ENCODE results near the gene SLC29A2.

SLC29A2 gene

GRCh38 chr11:66317723-66318599, 53.6 kb downstream of the SLC29A2 start:
- DNase-seq (ENCODE audit: low read depth in 2 of 2): no peak

GRCh38 chr11:66317322-66317722, 54.2 kb downstream of the SLC29A2 start:
- no peak for DNase-seq (ENCODE audit: low read depth in 2 of 2)

- no peak for DNase-seq (ENCODE audit: low read depth in 2 of 2)
Measured at GRCh38 chr11:66316849-66317251, 54.7 kb downstream of the SLC29A2 start, which contains the start of gene CD248. TSS of gene CD248 (minus strand) at chr11:66317044. CDS start at chr11:66317027, 17 bp downstream.

- no peak for DNase-seq (ENCODE audit: low read depth in 2 of 2)
Measured at GRCh38 chr11:66315921-66316811, 55.4 kb downstream of the SLC29A2 start.

- DNase-seq (ENCODE audit: low read depth in 2 of 2): no peak
Measured at GRCh38 chr11:66315498-66315885, 56.1 kb downstream of the SLC29A2 start.

GRCh38 chr11:66314561-66315497, 56.7 kb downstream of the SLC29A2 start:
- no peak for DNase-seq (ENCODE audit: low read depth in 2 of 2)

GRCh38 chr11:66314186-66314501, 57.4 kb downstream of the SLC29A2 start:
- DNase-seq (ENCODE audit: low read depth in 2 of 2): no peak

- DNase-seq (ENCODE audit: low read depth in 2 of 2): no peak
Measured at GRCh38 chr11:66313321-66314185, 58.0 kb downstream of the SLC29A2 start.

GRCh38 chr11:66312549-66313320, 58.8 kb downstream of the SLC29A2 start:
- peak; percentile 90 to 99 for DNase-seq (ENCODE audit: low read depth in 2 of 2)

Measured in stimulated activated CD4-positive, alpha-beta T cell treated with anti-CD3 and anti-CD28 coated beads, Interleukin-4, amount 100 ng/mL, for 48 hours (primary cell).